SIG-M5 (cell line): Measurements from ENCODE around the gene NDUFC2.
"Not testable (repeated sequence)": the region's sequence is repeated elsewhere in the genome, so short reads cannot be mapped to it uniquely, and the experiment has no call there.

Experiments
- DNase-seq: peaks from one replicate; lab custom pipeline; 2025; lab: John Stamatoyannopoulos, UW

NDUFC2 gene

DNA sequence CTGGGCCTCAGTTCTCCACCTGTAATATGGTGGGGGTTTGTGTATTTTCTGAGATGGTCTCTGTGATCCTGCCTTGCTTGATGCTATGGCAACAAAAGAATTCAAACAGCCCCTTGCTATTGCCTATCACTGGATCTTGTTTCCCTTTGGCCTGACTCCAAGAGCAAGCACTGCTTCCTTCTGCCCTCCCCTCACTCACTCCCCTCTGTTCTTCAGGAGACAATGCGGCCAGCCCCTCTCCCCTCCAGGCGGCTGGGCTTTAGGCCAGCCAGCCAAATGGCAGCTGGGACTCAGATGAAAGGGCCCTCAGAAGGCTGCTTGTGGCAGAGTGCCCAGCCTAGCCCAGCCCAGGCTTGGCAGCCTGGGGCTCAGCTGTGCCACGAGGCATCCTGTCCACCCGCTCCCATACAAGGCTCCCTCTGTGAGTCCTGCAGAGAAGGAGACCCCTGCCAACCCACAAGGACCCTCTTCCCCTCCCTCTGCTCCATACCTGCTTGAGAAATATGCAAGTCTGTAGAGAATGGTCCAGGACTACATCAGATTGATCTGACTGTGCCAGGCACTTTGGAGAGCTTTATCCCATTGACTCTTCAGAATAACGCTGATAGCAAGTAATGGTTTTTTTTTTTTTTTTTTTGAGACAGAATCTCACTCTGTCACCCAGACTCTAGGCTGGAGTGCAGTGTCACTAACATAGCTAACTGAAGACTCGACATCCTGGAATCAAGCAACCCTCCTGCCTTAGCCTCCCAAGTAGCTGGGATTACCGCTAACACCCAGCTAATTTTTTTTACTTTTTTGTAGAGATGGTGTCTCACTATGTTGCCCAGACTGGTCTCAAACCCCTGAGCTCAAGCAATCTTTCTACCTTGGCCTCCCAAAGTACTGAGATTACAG lies 49.0 kb downstream of the NDUFC2 start:
- DNase-seq = no peak

DNA sequence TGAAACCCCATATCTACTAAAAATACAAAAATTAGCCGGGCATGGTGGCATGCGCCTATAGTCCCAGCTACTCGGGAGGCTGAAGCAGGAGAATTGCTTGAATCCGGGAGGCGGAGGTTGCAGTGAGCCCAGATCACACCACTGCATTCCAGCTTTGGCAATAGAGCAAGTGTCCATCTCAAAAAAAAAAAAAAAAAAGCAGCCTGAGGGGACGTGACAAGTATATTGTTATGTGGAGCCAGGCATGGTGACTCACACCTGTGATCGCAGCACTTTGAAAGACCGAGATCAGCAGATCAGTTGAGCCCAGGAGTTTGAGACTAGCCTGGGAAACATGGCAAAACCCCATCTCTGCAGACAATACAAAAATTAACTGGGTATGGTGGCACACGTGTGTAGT lies 51.2 kb downstream of the NDUFC2 start:
- DNase-seq = not testable (repeated sequence)

DNA sequence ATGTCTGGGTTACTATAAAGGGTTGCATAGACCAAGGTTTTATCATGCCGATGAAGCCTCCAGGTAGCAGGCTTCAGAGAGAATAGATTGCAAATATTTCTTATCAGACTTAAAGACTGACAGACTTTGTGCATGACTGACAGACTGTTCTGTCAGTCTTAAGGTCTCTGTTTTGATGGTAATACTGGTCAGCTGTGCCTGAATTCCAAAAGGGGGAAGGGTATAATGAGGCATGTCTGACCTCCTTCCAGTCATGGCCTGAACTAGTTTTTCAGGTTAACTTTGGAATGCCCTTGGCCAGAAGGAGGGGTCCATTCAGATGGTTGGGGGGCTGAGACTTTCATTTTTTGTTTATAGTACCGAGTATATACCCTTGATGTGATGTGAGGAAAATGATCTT lies 51.9 kb downstream of the NDUFC2 start:
- DNase-seq = no peak

DNA sequence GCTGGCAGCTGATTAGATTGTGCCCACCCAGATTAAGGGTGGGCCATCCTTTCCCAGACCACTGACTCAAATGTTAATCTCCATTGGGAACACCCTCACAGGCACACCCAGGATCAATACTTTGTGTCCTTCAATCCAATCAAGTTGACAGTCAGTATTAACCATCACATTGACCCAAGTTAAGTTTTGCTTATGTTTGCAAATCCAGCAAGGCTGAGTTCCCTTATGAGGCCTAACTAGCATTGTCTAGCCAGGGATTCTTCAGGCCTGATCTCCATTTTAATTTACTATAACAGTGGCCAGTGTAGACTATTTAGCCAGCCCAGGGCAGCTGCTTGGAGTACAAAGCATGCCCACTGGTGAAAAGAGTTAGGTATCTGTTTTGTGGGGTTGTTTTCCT lies 54.3 kb downstream of the NDUFC2 start:
- DNase-seq = no peak

DNA sequence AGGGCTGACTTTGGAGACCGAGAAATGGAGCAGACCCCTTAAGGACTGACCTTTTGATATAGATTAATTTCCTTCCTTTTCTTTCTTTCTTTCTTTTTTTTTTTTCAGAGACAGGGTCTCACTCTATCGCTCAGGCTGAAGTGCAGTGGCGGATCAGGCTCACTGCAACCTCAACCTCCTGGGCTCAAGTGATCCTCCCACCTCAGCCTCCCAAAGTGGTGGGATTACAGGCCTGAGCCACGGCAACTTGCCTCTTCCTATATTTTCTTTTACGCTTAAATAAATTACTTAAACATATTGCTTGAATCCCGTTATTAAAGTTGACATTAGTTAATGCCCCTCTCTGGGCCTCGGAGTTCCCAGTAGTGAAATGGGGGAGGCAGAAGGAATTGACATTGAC lies 56.2 kb downstream of the NDUFC2 start:
- no peak for DNase-seq

DNA sequence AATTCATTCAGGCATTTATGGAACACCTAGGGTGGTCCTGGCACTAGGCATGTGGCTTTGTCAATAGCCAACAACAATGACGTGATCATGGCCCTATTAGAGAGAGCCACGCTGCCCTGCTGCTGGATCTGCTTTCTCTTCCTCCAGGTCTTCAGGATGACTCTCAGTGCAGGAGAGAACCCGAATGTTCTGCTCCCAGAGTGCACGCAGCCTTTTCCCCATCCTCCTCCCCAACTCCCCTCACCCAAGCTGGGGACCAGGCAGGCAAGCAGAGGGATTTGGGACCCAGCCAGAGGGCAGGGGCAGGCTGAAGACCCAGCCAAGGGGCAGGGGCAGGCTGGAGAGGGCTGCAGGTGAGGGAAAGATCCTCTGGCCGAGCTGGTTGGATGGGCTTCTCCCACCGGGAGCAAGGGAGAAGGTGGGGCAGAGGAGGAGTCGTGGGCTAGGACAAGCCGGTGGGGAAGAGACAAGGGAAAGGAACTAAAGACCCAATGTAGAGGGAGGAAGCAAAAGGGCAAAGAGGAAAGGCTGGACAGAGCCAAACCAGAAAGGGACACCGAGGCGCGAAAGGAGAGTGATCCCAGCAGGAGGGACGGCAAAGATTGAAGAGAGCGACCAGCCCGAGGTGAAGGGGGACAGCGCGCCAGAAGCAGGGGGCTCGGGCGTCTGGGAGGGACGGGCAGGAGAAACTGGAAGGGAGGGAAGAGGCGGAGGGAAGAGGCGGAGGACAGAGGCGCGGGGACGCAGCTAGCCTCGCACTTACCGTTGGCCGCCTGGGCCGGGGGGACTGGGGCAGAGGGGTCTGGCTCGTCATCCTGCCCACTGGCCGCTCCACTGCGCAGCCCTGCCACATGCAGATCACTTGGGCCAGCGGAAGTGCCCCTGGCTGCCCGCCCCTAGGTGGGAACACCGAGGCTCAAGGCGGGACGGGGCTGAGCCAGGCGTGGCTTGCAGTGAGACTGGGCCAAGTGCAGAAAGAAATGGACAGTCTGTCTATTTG lies 57.0 kb downstream of the NDUFC2 start, which contains the start of gene KCTD14:
KCTD14 (minus strand) TSS at position 880 of the 1,000 bp plus-strand sequence; CDS start at position 853, 27 bp downstream.
- DNase-seq = no peak

DNA sequence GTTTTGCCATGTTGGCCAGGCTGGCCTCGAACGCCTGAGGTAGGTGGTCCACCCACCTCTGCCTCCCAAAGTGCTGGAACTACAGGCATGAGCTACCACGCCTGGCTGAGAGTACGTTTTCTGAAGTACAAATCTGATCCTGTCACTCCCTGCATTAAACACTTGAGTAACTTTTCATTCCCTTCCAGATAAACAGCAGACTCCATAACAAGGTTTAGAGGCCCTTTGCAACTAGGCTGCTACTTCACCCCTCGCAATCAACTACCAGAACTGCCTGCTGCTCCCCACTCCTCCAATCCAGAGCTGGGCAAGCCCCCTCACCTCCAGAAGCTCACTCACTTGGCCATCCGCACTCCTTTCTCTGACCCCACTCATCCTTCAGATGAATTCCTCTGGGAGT lies 58.1 kb downstream of the NDUFC2 start:
- no peak for DNase-seq

DNA sequence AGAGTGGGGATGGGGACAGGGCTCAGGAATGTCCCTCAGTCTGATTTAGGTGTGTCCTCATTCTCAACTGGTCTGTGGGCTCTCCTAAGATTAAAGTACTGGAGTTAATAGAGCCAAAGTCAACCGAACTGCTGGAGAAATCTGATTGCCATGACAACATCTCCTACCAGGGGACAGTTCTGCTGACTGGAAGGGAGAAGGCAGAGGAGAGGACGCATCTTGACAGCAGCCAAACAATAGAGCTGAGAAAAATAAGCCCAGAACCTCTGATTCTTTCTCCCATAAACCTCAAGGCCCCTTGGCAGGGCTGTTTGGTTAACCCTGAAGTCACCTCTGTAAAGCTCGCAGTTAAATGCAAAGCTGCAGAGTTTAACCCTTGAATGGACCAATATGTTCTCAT lies 59.4 kb downstream of the NDUFC2 start:
- DNase-seq = no peak

DNA sequence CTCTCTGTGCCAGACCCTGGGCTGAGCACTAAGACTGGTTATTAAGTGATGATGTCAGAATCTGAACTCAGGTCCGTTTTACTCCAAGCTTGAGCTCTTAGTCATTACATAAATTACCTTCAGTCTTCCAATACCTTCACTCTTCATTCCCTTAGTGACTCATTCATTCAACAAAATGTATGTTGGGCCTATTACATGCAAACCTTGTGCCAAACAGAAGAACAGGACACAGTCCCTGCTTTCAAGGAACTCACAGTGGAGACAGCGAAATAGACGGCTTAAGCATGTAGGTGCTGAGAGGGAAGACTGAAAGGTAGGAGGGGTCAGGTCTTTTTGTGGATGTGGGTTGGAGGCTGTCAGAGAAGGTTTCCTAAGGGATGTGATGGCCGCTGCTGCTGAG lies 59.9 kb downstream of the NDUFC2 start:
- DNase-seq = no peak
